NCI-H2107 treated with DMSO at 0.1 percent for 48 hours (cell line): Measurements from ENCODE around the gene ZBED4.

Source experiments
- DNase-seq: peaks from one replicate; lab custom pipeline; 2025; ENCODE audit not compliant: unreplicated experiment; lab: John Stamatoyannopoulos, UW

The ZBED4 gene

DNA sequence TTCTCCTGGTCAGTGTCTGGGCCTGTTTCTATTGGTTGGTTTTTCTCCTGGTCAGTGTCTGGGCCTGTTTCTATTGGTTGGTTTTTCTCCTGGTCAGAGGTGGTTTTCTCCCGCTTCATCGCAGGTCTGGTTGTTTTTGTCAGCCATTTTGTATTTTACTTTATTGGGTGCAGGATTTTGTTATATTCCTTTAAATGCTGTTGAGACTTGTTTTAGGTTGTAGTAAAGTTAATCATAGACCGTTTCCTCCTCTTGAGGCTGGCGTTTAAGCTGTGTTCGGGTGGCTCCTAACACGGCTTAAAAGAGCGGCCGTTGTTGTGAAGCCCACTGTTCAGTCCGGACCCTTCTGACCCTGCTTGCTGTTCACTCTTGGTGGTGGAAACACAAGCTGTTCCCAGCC, 26.2 kb downstream of the ZBED4 start:
- no peak for DNase-seq

DNA sequence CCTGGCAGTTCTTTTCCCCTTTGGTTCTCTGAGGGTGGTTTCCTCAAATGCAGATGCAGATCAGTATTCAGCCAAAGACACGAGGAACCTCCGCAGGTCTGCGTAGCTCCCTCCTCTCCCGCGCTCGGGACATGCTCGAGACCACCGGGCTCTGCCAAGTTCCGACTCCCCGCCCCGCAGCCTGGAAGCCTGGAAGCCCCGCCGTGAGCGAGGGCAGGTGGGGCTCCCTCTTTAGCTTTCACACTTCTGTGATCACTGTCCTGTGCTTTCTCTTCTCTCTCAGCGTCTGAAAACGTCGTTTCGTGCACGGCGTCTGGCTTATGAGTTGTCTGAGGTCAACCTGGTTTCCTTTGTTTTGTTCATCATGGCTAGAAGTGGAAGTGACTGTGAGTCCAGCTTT, 26.6 kb downstream of the ZBED4 start:
- no peak for DNase-seq

DNA sequence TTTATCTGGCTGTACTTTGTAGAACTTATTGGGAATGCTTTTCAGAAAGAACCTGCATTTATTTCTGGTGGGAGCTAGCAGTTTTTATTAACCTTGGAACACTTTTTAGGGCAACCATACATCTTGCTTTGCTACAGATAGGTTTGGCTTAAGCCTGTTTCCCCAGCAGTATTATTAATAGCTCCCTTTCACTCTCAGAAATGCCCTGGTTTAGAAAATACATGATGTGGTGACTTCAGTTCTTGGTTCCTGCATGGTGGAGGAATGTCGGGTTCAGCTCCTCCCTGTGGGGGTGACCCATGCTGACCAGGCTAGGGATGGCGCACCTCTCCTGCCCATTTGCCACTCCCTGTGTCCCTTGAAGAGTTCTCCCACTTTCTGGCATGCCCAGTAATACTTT, 28.2 kb downstream of the ZBED4 start:
- DNase-seq, result no peak

DNA sequence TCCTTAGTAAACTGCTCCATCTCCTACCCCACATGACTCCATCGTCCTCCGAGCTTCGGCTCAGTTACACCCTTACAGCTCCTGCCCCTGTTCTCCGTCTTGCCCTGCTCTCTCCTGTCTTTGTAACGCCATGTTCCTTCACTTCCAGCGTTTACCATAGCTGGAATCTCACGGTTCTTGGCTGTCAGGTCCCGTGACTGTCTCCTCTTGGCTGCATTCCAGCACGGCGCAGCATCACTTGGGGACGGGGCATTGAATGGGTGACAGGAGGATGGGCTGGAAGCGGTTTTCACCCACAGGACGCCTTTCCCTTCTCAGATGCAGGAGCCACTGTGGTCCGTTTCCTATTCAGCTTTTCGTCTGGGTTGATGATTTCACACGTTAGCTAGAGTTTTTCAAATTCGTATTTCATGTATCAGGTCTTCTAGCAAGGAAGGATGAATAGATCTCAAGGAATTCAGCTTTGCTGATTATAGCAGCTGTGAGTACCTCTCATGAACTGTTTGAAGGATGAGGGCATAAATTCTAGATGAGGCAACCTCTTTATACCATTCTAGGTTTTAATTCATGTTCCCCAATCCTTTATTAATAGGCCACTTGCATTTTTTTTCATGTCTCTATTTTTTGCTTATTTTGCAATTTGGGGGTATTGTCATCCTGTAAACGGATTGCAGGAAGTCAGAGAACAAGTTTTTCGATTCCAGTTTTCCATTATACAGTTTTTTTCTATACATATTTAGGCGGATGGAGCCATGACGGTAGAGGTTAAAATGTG, 29.1 kb downstream of the ZBED4 start:
- no peak for DNase-seq

DNA sequence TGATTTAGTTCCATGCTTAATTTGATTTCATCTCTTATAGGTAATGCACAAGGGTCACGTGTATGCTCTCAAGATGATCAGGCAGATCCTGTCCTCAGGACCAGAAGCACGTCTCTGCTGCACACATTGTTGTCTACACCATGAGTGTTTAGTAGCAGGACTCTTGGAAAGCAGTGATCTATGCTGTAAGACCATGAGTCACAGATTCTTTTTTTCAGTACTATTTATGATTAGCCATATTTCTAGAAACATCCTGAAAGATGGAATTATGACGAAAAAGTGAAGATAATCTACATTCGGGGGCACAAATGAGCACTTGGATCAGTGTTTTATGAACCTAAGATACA, 29.6 kb downstream of the ZBED4 start:
- DNase-seq, result no peak

DNA sequence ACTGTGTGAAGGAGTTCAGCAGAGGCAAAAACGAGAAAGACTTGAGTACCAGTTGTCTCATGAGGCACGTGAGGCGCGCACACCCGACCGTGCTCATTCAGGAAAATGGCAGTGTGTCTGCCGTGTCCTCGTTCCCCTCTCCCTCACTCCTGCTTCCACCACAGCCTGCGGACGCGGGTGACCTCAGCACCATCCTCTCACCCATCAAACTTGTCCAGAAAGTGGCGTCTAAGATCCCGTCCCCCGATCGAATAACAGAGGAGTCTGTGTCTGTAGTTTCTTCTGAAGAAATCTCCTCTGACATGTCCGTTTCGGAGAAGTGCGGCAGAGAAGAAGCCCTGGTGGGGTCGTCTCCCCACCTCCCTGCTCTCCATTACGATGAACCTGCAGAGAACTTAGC, 30.4 kb downstream of the ZBED4 start:
- DNase-seq, result no peak

DNA sequence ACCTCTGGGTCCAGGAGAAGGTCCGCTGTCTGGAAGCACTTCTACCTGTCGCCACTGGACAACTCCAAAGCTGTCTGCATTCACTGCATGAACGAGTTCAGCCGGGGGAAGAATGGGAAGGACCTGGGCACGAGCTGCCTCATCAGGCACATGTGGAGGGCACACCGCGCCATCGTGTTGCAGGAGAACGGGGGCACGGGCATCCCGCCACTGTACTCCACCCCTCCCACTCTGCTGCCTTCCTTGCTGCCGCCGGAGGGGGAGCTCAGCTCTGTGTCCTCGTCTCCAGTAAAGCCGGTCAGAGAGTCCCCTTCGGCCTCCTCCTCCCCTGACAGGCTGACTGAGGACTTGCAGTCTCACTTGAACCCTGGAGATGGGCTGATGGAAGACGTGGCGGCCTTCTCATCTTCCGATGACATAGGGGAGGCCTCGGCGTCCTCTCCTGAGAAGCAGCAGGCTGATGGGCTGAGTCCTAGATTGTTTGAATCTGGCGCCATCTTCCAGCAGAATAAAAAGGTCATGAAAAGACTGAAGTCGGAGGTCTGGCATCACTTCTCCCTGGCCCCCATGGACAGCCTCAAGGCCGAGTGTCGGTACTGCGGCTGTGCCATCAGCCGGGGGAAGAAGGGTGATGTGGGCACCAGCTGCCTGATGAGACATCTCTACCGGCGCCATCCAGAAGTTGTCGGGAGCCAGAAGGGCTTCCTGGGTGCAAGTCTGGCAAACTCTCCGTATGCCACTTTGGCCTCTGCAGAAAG, 31.0 kb downstream of the ZBED4 start:
- no peak for DNase-seq

DNA sequence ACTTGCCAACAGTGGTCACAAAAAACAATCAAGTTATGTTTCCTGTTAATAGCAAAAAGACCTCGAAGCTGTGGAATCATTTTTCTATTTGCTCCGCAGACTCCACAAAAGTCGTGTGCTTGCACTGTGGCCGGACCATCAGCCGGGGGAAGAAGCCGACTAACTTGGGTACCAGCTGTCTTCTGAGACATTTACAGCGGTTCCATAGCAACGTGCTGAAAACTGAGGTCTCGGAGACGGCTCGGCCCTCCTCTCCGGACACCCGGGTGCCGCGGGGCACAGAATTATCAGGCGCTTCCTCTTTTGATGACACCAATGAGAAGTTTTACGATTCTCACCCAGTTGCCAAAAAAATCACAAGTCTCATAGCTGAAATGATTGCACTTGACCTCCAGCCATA, 31.6 kb downstream of the ZBED4 start:
- no peak for DNase-seq

DNA sequence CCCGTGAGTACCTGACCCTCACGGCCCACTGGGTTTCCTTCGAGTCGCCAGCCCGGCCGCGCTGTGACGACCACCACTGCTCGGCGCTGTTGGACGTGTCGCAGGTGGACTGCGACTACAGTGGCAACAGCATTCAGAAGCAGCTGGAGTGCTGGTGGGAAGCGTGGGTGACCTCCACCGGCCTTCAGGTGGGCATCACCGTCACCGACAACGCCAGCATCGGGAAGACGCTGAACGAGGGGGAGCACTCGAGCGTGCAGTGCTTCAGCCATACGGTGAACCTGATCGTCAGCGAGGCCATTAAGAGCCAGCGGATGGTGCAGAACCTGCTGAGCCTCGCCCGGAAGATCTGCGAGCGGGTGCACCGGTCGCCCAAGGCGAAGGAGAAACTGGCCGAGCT, 32.2 kb downstream of the ZBED4 start:
- no peak for DNase-seq

DNA sequence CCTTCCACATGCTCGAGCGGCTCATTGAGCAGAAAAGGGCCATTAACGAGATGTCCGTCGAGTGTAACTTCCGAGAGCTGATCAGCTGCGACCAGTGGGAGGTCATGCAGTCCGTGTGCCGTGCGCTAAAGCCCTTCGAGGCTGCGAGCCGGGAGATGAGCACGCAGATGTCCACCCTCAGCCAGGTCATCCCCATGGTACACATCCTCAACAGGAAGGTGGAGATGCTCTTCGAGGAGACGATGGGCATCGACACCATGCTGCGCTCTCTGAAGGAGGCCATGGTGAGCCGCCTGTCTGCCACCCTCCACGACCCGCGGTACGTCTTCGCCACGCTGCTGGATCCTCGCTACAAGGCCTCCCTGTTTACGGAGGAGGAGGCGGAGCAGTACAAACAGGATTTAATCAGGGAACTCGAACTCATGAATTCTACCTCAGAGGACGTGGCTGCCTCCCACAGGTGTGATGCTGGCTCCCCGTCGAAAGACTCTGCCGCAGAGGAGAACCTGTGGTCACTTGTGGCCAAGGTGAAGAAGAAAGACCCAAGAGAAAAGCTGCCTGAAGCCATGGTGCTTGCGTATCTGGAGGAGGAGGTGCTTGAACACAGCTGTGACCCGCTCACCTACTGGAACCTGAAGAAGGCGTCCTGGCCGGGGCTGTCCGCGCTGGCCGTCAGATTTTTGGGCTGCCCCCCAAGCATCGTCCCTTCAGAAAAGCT, 32.9 kb downstream of the ZBED4 start:
- DNase-seq, result no peak

DNA sequence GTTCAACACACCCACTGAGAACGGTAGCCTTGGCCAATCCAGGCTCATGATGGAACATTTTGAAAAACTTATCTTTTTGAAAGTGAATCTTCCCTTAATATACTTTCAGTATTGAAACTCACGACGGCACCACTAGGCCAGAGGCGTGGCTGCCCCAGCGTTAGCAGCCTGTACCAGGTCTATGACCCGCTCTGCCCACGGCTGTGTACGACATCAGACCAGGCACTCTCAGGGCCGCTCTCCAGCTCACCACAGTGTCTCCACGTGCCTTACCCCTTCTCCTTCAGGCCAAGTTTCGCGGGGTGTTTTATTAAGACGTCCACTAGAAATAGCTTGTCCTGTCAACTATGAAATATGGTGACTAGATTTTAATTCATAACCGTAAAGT, 33.4 kb downstream of the ZBED4 start:
- no peak for DNase-seq

DNA sequence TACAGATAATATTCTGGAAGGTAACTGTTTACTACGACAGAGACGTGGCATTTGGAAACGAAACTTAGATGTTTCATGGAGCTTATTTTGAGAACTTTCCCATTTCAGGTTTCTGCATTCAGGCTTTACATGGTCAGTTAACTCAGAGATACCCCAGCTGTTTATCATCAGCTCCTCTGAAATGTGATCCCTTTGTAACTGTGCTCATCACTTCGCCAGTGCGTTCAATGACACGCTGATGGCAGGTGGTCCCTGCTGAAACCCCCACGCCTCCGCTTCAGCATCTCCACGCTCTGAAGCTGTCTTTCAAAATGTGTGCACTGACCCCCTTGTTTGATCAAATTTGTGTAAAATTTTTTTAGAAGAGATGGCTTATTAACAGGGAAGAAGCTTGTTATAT, 34.1 kb downstream of the ZBED4 start:
- DNase-seq, result no peak

DNA sequence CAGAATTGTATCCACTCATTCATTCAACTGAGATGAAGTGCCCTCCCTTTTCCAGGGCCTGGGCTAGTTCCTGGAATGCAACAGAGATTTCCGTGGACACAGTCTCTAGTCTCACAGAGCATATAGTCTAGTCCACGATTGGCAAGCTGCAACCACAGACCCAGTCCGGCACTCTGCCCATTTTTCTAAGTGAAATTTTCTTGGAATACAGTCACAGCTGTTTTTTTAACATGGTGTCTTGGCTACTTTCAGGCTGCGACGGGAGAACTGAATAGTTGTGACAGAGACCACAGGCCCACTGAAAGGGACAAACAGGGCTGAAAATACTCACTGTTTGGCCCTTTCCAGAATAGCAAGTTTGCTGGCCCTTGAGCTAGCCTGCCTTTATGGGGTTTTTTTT, 35.4 kb downstream of the ZBED4 start:
- no peak for DNase-seq

DNA sequence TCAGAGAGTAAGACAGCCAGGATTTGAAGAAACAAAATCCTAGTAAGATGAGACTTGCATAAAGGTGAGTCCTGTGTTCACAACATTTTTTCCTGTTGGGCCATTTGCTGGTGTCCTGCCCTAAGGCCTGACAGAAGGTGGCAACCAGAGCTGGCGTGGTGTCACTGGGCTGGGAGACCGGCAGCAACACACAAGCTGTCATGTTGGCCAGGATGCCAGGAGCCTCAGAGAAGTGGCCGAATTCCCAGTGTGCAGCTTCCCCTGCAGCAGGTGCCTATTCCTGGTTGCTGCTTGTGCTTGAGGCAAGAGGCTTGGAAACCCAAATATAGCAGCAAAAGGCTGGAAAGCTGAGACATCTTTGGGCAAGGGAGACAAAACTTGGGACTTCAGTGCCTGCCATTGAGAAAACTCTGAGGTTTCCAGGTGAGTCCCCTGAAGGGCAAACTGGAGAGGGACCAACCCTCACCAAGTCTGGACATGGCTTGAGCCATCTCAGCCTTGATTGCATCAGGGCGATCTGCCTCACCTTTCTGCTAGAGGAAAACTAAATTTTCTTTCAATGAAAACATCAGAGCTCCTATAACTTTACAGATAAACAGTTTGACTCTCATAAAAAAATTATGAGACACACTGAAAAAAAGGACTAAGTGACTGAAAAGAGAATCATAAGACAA, 38.7 kb downstream of the ZBED4 start:
- DNase-seq, result no peak

DNA sequence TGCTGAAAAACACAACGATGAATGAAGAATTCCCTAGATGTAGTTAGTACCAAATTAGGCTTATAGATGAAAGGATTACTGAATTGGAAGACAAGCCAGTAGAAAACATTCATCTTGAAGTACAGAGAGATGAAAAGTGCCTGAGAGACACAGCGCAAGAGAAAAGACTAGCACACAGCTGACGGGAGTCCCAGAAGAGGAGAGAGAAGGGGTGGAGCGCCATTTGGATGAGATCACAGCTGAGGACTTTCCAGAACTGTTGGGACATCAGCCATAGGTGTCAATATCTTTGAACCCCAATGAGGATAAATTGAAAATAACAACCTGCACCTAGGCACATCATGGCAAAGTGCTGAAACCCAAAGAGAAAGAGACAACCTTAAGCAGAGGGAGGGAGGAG, 39.4 kb downstream of the ZBED4 start:
- no peak for DNase-seq

DNA sequence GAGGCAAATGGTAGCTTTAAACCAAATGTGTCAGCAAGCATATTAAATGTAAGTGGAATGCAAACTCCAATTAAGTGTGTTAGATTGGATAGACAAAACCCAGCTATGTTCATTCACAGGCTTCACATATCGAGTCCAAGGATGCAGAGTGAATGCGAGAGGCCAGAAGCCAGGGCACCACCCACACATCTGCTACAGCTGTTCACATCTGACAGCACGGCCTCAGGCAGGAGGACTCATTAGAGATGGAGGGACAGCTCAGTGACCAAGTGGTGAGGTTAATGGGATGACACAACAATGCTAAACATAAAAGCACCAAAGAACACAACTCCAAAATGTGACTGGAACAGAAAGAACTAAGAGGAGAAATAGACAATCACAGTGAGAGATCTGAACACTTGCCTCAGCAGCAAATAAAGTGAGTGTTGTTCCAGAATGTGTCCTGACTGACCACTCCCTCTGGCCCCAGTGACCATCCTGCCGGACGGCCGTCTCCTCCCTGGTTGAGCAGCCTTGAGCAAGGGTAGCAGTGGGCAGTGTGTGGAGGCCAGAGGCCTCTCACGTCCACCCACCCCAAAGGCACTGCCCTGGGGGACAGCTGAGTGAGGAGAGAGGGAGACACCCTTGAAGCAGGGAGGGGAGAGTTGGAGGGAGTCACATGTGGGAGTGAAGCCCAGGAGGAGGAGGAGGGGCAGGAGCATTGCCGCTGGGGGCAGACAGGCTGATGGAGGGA, 40.8 kb downstream of the ZBED4 start:
- no peak for DNase-seq

DNA sequence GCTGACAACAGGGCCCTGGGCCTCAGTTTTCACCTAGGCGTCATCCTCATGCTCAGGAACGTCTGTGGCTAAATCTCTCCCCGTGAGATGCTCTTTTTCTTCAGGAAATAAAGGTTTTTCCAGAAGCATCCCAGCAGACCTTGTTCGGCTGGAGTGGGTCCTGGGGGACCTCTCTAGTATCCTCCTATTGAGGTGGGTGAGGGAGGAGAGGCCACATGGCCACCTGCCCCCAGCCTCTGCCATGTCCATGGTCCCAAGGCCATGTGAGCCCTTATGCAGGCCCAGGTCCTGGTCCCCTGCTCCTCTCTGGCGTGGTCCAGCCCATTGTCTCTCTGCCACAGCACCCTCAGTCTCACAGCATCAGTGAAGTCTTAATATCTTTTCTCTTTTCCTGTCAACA, 42.6 kb downstream of the ZBED4 start:
- no peak for DNase-seq

DNA sequence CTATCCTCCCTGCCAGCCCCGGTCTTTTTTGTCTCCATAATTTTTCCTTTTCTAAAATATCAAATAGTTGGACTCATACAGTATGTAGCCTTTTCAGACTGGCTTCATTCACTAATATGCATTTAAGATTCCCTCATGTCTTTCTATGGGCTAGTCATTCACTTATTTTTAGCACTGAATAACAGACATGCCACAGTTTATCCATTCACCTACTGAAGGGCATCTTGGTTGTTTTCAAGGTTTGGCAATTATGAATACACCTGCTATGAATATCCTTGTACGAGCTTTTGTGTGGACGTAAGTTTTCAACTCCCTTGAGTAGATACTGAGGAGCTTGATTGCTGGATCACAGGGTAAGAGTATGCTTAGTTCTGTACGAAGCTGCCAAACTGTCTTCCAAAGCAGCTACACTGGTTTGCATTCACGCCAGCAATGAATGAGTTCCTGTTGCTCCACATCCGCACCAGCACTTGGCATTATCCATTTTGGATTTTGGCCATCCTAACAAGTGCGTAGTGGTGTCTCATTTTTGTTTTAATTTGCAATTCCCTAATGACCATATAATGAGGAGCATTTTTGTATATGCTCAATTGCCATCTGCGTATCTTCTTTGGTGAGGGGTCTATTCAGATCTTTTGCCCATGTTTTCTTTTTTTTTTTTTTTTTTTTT, 43.5 kb downstream of the ZBED4 start:
- DNase-seq, result no peak

DNA sequence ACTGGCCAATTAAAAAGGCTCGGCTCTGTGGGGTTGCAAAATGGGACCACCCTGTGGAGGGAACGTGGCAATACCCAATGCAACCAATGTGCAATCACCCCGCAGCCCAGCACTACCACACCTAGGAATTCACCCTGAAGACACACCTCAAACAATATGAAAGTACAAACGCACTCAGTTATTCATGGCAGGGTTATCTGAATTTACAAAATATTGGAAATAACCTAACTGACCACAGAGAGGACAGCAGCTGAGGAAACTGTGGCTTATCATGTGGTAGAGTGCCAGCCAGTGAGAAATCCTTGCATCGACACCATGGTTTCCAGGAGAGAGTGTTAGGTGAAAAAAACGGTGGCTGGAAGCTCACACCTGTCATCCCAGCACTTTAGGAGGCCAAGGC, 45.9 kb downstream of the ZBED4 start:
- DNase-seq, result no peak

DNA sequence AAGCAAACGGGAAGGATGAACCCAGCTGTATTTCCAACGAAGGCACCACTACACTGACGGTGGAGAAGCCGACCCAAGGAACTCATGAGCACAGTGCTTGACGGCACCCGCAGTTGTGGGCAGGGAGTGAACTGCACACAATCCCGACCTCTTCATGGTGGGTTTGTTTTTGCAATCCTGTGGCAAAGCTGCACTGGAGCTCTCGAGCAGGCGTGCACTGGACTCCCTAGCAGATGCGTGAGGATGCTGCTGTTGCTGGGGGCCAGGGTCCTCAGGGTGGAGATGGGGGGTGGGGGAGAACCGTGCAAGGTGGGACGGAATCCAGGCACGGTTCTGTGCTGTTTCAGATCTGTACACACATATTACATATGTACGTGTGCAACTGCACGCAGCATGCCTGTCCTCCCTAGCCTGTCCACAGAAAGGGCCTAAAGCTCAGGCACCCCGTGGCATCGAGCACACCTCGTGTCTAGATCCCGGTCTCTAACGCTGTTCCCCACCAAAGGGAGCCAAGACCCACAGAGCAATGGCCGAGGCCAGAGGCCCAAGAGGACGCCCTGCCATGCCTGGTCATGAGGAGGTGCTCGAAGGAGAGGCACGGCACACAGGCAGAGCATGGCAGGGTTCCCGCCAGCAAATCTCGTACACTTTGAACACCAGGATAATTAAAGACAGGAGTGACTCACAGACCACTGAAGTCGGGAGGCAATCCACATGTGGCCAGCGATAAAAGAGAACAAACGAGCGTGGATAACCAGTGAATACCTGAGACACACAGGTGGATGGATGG, 47.0 kb downstream of the ZBED4 start:
- DNase-seq, result no peak
